SK-N-SH (cell line): ENCODE data around the gene PODXL. TPM values are rescaled to one million over a fixed set of nuclear protein-coding genes. Genes with fewer than 3 reads are reported as not detected.

ENCODE experiments used
- CTCF ChIA-PET: fragments of 300-600, 350-600 bp; formaldehyde crosslinking; extraction: SDS; loops from one replicate; lab custom pipeline; 2021; lab: Yijun Ruan, JAX
- POLR2A ChIA-PET: fragments of 350-600 bp; sonication (Branson Sonifier 250); formaldehyde crosslinking; extraction: SDS; loops from one replicate; lab custom pipeline; 2020; ENCODE audit warnings: antibody characterized with exemption, inconsistent platforms; lab: Yijun Ruan, JAX
- DNase-seq: peaks from one replicate; pipeline ENCODE4 v3.0.0; 2012
- H2AFZ ChIP-seq: fragments of 200-600 bp; sonication (generic); 2 replicates; pipeline ENCODE4 v1.8.1; 2016; ENCODE audit warnings: antibody characterized with exemption, mild to moderate bottlenecking, low read depth
- H3F3A ChIP-seq: fragments of 200-600 bp; sonication (generic); replicated peaks from 2 replicates; pipeline ENCODE3; 2016; ENCODE audit warnings: antibody characterized with exemption, mild to moderate bottlenecking; ENCODE audit not compliant: insufficient read depth
- H3K27ac ChIP-seq, 2 experiments: fragments of 200-500 bp in 1 of 2; fragments of 200-600 bp in 1 of 2; sonication (Bioruptor generic) in 1 of 2; sonication (generic), shearing (Covaris generic) in 1 of 2; 2 replicates each; pipeline versions ENCODE4 v1.5.1 to v1.6.1; 2014 to 2016; ENCODE audit warnings: low read depth in 2 of 2, inconsistent platforms in 1 of 2, low read length in 1 of 2, mild to moderate bottlenecking in 1 of 2, mixed read lengths in 1 of 2
- H3K27me3 ChIP-seq: fragments of 200-600 bp; sonication (generic), shearing (Covaris generic); 2 replicates; pipeline ENCODE4 v1.6.1; 2016; ENCODE audit warnings: mixed run types; ENCODE audit not compliant: insufficient read depth
- H3K36me3 ChIP-seq, 2 experiments: fragments of 200-500 bp in 1 of 2; fragments of 200-600 bp in 1 of 2; sonication (Bioruptor generic) in 1 of 2; sonication (generic) in 1 of 2; replicated peaks in 1 of 2; 2 replicates each; pipeline versions ENCODE3 to v1.5.1; 2014 to 2016; ENCODE audit warnings: low read length in 1 of 2, mild to moderate bottlenecking in 1 of 2; ENCODE audit not compliant: insufficient read depth in 2 of 2, control insufficient read depth in 1 of 2
- H3K4me1 ChIP-seq, 2 experiments: fragments of 200-500 bp in 1 of 2; fragments of 200-600 bp in 1 of 2; sonication (Bioruptor generic) in 1 of 2; sonication (generic), shearing (Covaris generic) in 1 of 2; 2 replicates each; pipeline versions ENCODE4 v1.5.1 to v1.6.1; 2014 to 2016; ENCODE audit warnings: low read depth in 1 of 2, low read length in 1 of 2, mixed run types in 1 of 2; ENCODE audit not compliant: insufficient read depth in 2 of 2, control insufficient read depth in 1 of 2
- H3K4me2 ChIP-seq: fragments of 200-600 bp; sonication (generic), shearing (Covaris generic); 2 replicates; pipeline ENCODE4 v1.6.1; 2017; ENCODE audit warnings: mixed run types
- H3K4me3 ChIP-seq, 2 experiments: fragments of 200-500 bp in 1 of 2; fragments of 200-600 bp in 1 of 2; sonication (Bioruptor generic) in 1 of 2; sonication (generic), shearing (Covaris generic) in 1 of 2; 2 replicates each; pipeline versions ENCODE4 v1.5.1 to v1.8.1; 2014 to 2016; ENCODE audit warnings: low read depth in 2 of 2, inconsistent platforms in 1 of 2, low read length in 1 of 2, mild to moderate bottlenecking in 1 of 2, mixed read lengths in 1 of 2, moderate library complexity in 1 of 2
- H3K79me2 ChIP-seq: fragments of 200-600 bp; sonication (generic); 2 replicates; pipeline ENCODE4 v1.8.1; 2017; ENCODE audit warnings: mild to moderate bottlenecking; ENCODE audit not compliant: insufficient read depth
- H3K9ac ChIP-seq: fragments of 200-600 bp; sonication (generic); 2 replicates; pipeline ENCODE4 v1.6.1; 2017; ENCODE audit warnings: mixed run types
- H3K9me2 ChIP-seq: fragments of 200-600 bp; sonication (generic); 2 replicates; pipeline ENCODE4 v1.6.1; 2017; ENCODE audit warnings: mixed run types
- H3K9me3 ChIP-seq: fragments of 200-600 bp; sonication (generic); 2 replicates; pipeline ENCODE4 v1.6.1; 2017; ENCODE audit warnings: mixed run types, mild to moderate bottlenecking, moderate library complexity
- H4K20me1 ChIP-seq: fragments of 200-600 bp; sonication (generic); 2 replicates; pipeline ENCODE4 v1.6.1; 2017; ENCODE audit warnings: mild to moderate bottlenecking, mixed run types; ENCODE audit not compliant: insufficient read depth
- CHD2 ChIP-seq: fragments of 150-350 bp; IDR thresholded peaks from 2 replicates; pipeline ENCODE4 v1.6.1; 2018; ENCODE audit warnings: low read length; ENCODE audit not compliant: partially characterized antibody
- CTCF ChIP-seq: fragments of 200-600 bp; sonication (generic); IDR thresholded peaks from 2 replicates; pipeline ENCODE4 v1.6.1; 2017; ENCODE audit warnings: antibody characterized with exemption, mild to moderate bottlenecking, moderate library complexity
- FOSL2 ChIP-seq: IDR thresholded peaks from 2 replicates; pipeline ENCODE4 v1.4.0; 2012; ENCODE audit warnings: low read depth, mild to moderate bottlenecking, moderate library complexity, borderline replicate concordance
- FOXJ3 ChIP-seq: sonication (generic); formaldehyde crosslinking; IDR thresholded peaks from 2 replicates; pipeline ENCODE4 v1.5.1; 2020; ENCODE audit warnings: mild to moderate bottlenecking, missing genetic modification reagents
- GATA2 ChIP-seq: sonication (generic); formaldehyde crosslinking; IDR thresholded peaks from 2 replicates; pipeline ENCODE4 v1.5.0; 2020; ENCODE audit warnings: mild to moderate bottlenecking, missing genetic modification reagents
- MEF2A ChIP-seq: IDR thresholded peaks from 2 replicates; pipeline ENCODE4 v1.4.0; 2012; ENCODE audit warnings: low read depth, borderline replicate concordance
- NRF1 ChIP-seq: IDR thresholded peaks from 2 replicates; pipeline ENCODE4 v1.6.1; 2012; ENCODE audit warnings: low read depth, mild to moderate bottlenecking, low read length
- PBX3 ChIP-seq: IDR thresholded peaks from 2 replicates; pipeline ENCODE4; 2012
- RAD21 ChIP-seq: IDR thresholded peaks from 2 replicates; pipeline ENCODE4 v1.6.1; 2012; ENCODE audit warnings: mild to moderate bottlenecking, low read length
- RCOR1 ChIP-seq: fragments of 150-350 bp; IDR thresholded peaks from 2 replicates; pipeline ENCODE4 v1.6.1; 2017; ENCODE audit warnings: antibody characterized with exemption, low read length
- RXRA ChIP-seq: IDR thresholded peaks from 2 replicates; pipeline ENCODE4 v1.4.0; 2012; ENCODE audit warnings: low read depth, mild to moderate bottlenecking, borderline replicate concordance
- SIN3A ChIP-seq: IDR thresholded peaks from 2 replicates; pipeline ENCODE4 v1.6.1; 2012; ENCODE audit warnings: low read depth, mild to moderate bottlenecking, low read length, moderate library complexity, borderline replicate concordance
- SMC3 ChIP-seq: IDR thresholded peaks from 2 replicates; pipeline ENCODE4 v1.6.1; 2012; ENCODE audit warnings: low read depth, low read length, improper control_type of control experiment
- WGBS: methylation state at CpG from one replicate; pipeline ENCODE4 v1.1.6; 2017; ENCODE audit warnings: low lambda C conversion rate; 5-methylcytosine and 5-hydroxymethylcytosine counted together
- polyA plus RNA-seq, 3 experiments: library from polyadenylated mRNA; depleted of rRNA; stranded (reverse); fragments of >200 nt; gene quantifications; 2 replicates each; pipeline ENCODE4 v1.2.3, GENCODE V29; 2012
- TF ChIP-seq, protein P1 (sequence below): IDR thresholded peaks from 2 replicates; pipeline ENCODE4 v1.6.1; 2012; ENCODE audit warnings: mild to moderate bottlenecking, low read depth, low read length, moderate library complexity
- TF ChIP-seq, protein P2 (sequence below): fragments of 150-350 bp; IDR thresholded peaks from 2 replicates; pipeline ENCODE4 v1.6.1; 2016; ENCODE audit warnings: mild to moderate bottlenecking, low read depth, low read length

PODXL gene
- polyA plus RNA-seq, 1 of the 3 experiments (the other 2 are of a cell fraction), result 76.1 TPM

GRCh38 chr7:131602304-131602993 lies 46.0 kb upstream of the PODXL start (continued):
- TF ChIP-seq, protein P1, sequence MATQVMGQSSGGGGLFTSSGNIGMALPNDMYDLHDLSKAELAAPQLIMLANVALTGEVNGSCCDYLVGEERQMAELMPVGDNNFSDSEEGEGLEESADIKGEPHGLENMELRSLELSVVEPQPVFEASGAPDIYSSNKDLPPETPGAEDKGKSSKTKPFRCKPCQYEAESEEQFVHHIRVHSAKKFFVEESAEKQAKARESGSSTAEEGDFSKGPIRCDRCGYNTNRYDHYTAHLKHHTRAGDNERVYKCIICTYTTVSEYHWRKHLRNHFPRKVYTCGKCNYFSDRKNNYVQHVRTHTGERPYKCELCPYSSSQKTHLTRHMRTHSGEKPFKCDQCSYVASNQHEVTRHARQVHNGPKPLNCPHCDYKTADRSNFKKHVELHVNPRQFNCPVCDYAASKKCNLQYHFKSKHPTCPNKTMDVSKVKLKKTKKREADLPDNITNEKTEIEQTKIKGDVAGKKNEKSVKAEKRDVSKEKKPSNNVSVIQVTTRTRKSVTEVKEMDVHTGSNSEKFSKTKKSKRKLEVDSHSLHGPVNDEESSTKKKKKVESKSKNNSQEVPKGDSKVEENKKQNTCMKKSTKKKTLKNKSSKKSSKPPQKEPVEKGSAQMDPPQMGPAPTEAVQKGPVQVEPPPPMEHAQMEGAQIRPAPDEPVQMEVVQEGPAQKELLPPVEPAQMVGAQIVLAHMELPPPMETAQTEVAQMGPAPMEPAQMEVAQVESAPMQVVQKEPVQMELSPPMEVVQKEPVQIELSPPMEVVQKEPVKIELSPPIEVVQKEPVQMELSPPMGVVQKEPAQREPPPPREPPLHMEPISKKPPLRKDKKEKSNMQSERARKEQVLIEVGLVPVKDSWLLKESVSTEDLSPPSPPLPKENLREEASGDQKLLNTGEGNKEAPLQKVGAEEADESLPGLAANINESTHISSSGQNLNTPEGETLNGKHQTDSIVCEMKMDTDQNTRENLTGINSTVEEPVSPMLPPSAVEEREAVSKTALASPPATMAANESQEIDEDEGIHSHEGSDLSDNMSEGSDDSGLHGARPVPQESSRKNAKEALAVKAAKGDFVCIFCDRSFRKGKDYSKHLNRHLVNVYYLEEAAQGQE, result no peak
- no peak for TF ChIP-seq NRF1

DNA sequence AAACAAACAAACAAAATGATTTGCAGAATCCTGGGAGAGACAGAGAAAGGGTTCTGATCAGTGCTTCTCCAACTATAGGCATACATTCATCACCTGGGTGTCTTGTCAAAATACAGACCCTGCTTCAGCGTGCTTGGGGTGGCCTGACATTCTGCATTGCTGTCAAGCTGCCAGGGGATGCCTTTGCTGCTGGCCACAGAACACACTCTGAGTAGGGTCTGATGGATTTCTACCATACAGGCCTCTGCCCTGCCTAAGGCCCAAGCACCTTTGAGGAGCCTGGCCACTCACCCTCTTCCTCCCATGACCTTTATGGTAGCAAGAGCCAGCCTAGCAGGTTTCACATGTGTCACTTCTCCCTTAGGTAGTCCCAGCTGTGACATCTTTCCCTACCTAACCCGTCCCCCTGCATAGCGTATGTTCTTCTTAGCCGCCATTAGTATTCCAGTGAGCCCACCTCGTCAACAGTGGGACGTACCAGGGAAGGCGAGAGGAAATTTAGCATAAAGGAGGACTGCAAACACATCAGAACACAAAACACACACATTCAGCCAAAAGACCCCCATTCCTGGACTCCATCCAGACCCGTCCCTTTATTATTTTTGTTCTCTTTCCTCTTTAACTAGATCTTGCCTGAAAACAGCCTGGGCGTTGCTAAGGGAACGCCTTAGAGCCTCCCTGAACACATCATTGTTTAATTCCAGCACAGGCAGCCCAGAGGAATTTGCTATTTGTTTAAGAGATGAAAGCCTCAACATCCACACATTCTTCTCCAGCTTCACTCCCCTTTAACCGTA lies 43.9 kb upstream of the PODXL start:
- 0 out of 4 replicates have a peak overlapping the region, but pooled peaks of 1 of the 2 experiments have one; percentile 6 for H3K27ac ChIP-seq
- H3K79me2 ChIP-seq, result no peaks in the 10 kb centered on the region
- DNase-seq, result no peak
- no peak overlapping the region for H3K9ac ChIP-seq
- no peaks in the 10 kb centered on the region for H3K27me3 ChIP-seq
- no peak overlapping the region for H3K4me2 ChIP-seq
- POLR2A ChIA-PET, result interaction anchor here (0.6 kb wide), 1 partner anchor 26 kb away, joined by 4 read pairs; no protein-coding TSS in a partner anchor
- H3K36me3 ChIP-seq, result no peaks in the 10 kb centered on the region
- peaks cover 18% of the 10 kb centered on the region for H3F3A ChIP-seq
- H4K20me1 ChIP-seq, result no peaks in the 10 kb centered on the region
- no peaks in the 10 kb centered on the region for H3K9me3 ChIP-seq
- CTCF ChIA-PET, result interaction anchor here (2.4 kb wide), 1 partner anchor 54 kb away, joined by 6 read pairs; no protein-coding TSS in a partner anchor
- no peaks in the 10 kb centered on the region for H3K9me2 ChIP-seq
- H3K4me3 ChIP-seq, result no peak overlapping the region
- H2AFZ ChIP-seq, result no peak overlapping the region
- TF ChIP-seq, protein P2, sequence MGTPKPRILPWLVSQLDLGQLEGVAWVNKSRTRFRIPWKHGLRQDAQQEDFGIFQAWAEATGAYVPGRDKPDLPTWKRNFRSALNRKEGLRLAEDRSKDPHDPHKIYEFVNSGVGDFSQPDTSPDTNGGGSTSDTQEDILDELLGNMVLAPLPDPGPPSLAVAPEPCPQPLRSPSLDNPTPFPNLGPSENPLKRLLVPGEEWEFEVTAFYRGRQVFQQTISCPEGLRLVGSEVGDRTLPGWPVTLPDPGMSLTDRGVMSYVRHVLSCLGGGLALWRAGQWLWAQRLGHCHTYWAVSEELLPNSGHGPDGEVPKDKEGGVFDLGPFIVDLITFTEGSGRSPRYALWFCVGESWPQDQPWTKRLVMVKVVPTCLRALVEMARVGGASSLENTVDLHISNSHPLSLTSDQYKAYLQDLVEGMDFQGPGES, result no peak
- no peak for TF ChIP-seq CHD2
- no peak for TF ChIP-seq GATA2 (CRISPR knock-in tag)
- TF ChIP-seq SIN3A, result no peak
- no peak for TF ChIP-seq PBX3
- TF ChIP-seq FOSL2, result no peak
- TF ChIP-seq RAD21, result no peak
- TF ChIP-seq RCOR1, result no peak
- no peak for TF ChIP-seq RXRA
- no peak for TF ChIP-seq FOXJ3
- no peak for TF ChIP-seq SMC3
- no peak for TF ChIP-seq MEF2A
- no peak for TF ChIP-seq CTCF
- WGBS, result 91% methylated on average over 11 of the region's 11 CpGs
- peaks cover 21 to 38% of the 10 kb centered on the region in 2 experiments for H3K4me1 ChIP-seq
